Epithelial cell of umbilical artery (primary cell): ENCODE results near the gene CECR2. TPM values are rescaled to one million over a fixed set of nuclear protein-coding genes. Genes with fewer than 3 reads are reported as not detected.

Source experiments
- total RNA-seq: library from RNA; depleted of rRNA; stranded (reverse); fragments of >200 nt; gene quantifications from 2 replicates; pipeline ENCODE4 v1.2.3, GENCODE V29; 2014

The CECR2 gene
- 1.9 and 3.3 TPM in 2 replicates for total RNA-seq

GRCh38 chr22:17369439-17370025 is at the start of gene CECR2:
TSS of gene CECR2 (plus strand) at chr22:17369460. CDS start at chr22:17369784, 324 bp downstream.

GRCh38 chr22:17562906-17563870 is 193.9 kb downstream of the CECR2 start, which contains the start of gene SLC25A18:
TSS of gene SLC25A18 (plus strand) at chr22:17563498. CDS start at chr22:17579945, 16,447 bp downstream.

Other genes with a start within 250 kb of the CECR2 start
- 0.15 and 0.32 TPM in 2 replicates for gene TMEM121B, start 248.1 kb upstream of the CECR2 start, total RNA-seq
- 50.6 and 52.9 TPM in 2 replicates for gene HDHD5, start 210.2 kb upstream of the CECR2 start, total RNA-seq
- gene ADA2, start 150.0 kb upstream of the CECR2 start, total RNA-seq: 9.1 and 14.9 TPM in 2 replicates
- not detected in 2 replicates for gene SLC25A18, start 194.0 kb downstream of the CECR2 start, total RNA-seq